Uterus (tissue), 2 donors: ENCODE measurements around the gene FAM83D.
"Not testable (repeated sequence)": the region's sequence is repeated elsewhere in the genome, so short reads cannot be mapped to it uniquely, and the experiment has no call there.

Source experiments
- POLR2A ChIP-seq, 2 donors: fragments of 450-650 bp; IDR thresholded peaks; one replicate each; pipeline ENCODE4 v1.6.1; 2016; ENCODE audit warnings: antibody characterized with exemption in 2 of 2, mild to moderate bottlenecking in 1 of 2, moderate library complexity in 1 of 2
- TF ChIP-seq, protein P1 (sequence below), 4 experiments: fragments of 200-600 bp in 2 of 4; fragments of 450-650 bp in 2 of 4; sonication (generic) in 2 of 4; IDR thresholded peaks; one replicate each; pipeline ENCODE4 v1.5.1; 2016 to 2019; ENCODE audit warnings: antibody characterized with exemption in 4 of 4, mild to moderate bottlenecking in 2 of 4, moderate library complexity in 1 of 4

- not testable (repeated sequence) for TF ChIP-seq POLR2A (IDR thresholded peaks at IDR 0.05)
- TF ChIP-seq, protein P1, sequence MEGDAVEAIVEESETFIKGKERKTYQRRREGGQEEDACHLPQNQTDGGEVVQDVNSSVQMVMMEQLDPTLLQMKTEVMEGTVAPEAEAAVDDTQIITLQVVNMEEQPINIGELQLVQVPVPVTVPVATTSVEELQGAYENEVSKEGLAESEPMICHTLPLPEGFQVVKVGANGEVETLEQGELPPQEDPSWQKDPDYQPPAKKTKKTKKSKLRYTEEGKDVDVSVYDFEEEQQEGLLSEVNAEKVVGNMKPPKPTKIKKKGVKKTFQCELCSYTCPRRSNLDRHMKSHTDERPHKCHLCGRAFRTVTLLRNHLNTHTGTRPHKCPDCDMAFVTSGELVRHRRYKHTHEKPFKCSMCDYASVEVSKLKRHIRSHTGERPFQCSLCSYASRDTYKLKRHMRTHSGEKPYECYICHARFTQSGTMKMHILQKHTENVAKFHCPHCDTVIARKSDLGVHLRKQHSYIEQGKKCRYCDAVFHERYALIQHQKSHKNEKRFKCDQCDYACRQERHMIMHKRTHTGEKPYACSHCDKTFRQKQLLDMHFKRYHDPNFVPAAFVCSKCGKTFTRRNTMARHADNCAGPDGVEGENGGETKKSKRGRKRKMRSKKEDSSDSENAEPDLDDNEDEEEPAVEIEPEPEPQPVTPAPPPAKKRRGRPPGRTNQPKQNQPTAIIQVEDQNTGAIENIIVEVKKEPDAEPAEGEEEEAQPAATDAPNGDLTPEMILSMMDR (IDR thresholded peaks at IDR 0.05) = not testable (repeated sequence)
Observed at GRCh38 chr20:38960187-38960687, 34.0 kb downstream of the FAM83D start.
